HEK293 (cell line): ENCODE data around the gene SYNDIG1.

Experiments
- CTCF ChIA-PET: fragments of 350-600 bp; formaldehyde crosslinking; extraction: SDS; loops from one replicate; lab custom pipeline; 2021; ENCODE audit warnings: antibody characterized with exemption; lab: Yijun Ruan, JAX
- POLR2A ChIA-PET: fragments of 300-600 bp; formaldehyde crosslinking; extraction: SDS; loops from one replicate; lab custom pipeline; 2020; ENCODE audit warnings: antibody characterized with exemption, inconsistent platforms; lab: Yijun Ruan, JAX
- H3K27ac ChIP-seq: fragments of 200-500 bp; sonication (Bioruptor generic); 2 replicates; pipeline ENCODE4 v1.5.1; 2014; ENCODE audit warnings: low read depth, low read length, control low read depth, inconsistent platforms; ENCODE audit errors: extremely low read depth
- H3K36me3 ChIP-seq, 2 experiments: fragments of 200-500 bp in 1 of 2; sonication (Bioruptor generic) in 1 of 2; 1 replicate in 1 of 2; 2 replicates in 1 of 2; pipeline ENCODE4 v1.5.1; 2014 to 2017; ENCODE audit warnings: inconsistent platforms in 2 of 2, low read length in 2 of 2; ENCODE audit not compliant: control insufficient read depth in 2 of 2, insufficient read depth in 1 of 2
- H3K4me1 ChIP-seq: fragments of 200-500 bp; sonication (Bioruptor generic); 2 replicates; pipeline ENCODE4 v1.5.1; 2014; ENCODE audit warnings: mild to moderate bottlenecking, low read length, inconsistent platforms; ENCODE audit not compliant: control insufficient read depth, insufficient read depth
- H3K4me3 ChIP-seq: 2 replicates; pipeline ENCODE4 v1.5.1; 2011; ENCODE audit warnings: low read depth, mild to moderate bottlenecking, control low read depth, low read length, moderate library complexity
- H3K9me3 ChIP-seq: fragments of 200-500 bp; sonication (Bioruptor generic); 2 replicates; pipeline ENCODE4 v1.5.1; 2014; ENCODE audit warnings: low read depth, low read length, inconsistent platforms; ENCODE audit not compliant: control insufficient read depth, insufficient read depth
- BCL11B ChIP-seq: fragments of 450-650 bp; formaldehyde crosslinking; IDR thresholded peaks from 2 replicates; pipeline ENCODE4 v1.5.1; 2016; ENCODE audit warnings: low read depth, missing biosample characterization, missing genetic modification characterization
- EGR2 ChIP-seq: fragments of 450-650 bp; formaldehyde crosslinking; IDR thresholded peaks from 2 replicates; pipeline ENCODE4 v1.5.1; 2016; ENCODE audit warnings: low read depth, missing biosample characterization, missing genetic modification characterization
- MEIS1 ChIP-seq: sonication (generic); formaldehyde crosslinking; IDR thresholded peaks from 2 replicates; pipeline ENCODE4 v1.8.1; 2022; ENCODE audit warnings: missing genetic modification reagents, mild to moderate bottlenecking, borderline replicate concordance
- OSR2 ChIP-seq: fragments of 450-650 bp; formaldehyde crosslinking; IDR thresholded peaks from 2 replicates; pipeline ENCODE4 v1.5.1; 2016; ENCODE audit warnings: missing biosample characterization, missing genetic modification characterization
- SALL2 ChIP-seq: fragments of 450-650 bp; formaldehyde crosslinking; IDR thresholded peaks from 2 replicates; pipeline ENCODE4 v1.5.0; 2017; ENCODE audit warnings: missing biosample characterization, mild to moderate bottlenecking, missing genetic modification characterization, borderline replicate concordance
- SCRT1 ChIP-seq: fragments of 450-650 bp; formaldehyde crosslinking; IDR thresholded peaks from 2 replicates; pipeline ENCODE4 v1.5.1; 2016; ENCODE audit warnings: missing biosample characterization, missing genetic modification characterization, borderline replicate concordance
- ZNF132 ChIP-seq: fragments of 450-650 bp; formaldehyde crosslinking; IDR thresholded peaks from 2 replicates; pipeline ENCODE4 v1.5.1; 2017; ENCODE audit warnings: missing biosample characterization, missing genetic modification characterization, borderline replicate concordance
- ZNF221 ChIP-seq: fragments of 450-650 bp; formaldehyde crosslinking; IDR thresholded peaks from 2 replicates; pipeline ENCODE4 v1.5.1; 2017; ENCODE audit warnings: missing biosample characterization, missing genetic modification characterization, borderline replicate concordance
- ZNF366 ChIP-seq: fragments of 450-650 bp; formaldehyde crosslinking; conservative IDR thresholded peaks from 2 replicates; pipeline ENCODE4 v1.5.1; 2016; ENCODE audit warnings: missing biosample characterization, missing genetic modification characterization
- ZNF521 ChIP-seq: fragments of 450-650 bp; formaldehyde crosslinking; IDR thresholded peaks from 2 replicates; pipeline ENCODE4 v1.5.1; 2017; ENCODE audit warnings: missing biosample characterization, mild to moderate bottlenecking, missing genetic modification characterization
- ZNF561 ChIP-seq: fragments of 450-650 bp; IDR thresholded peaks from 2 replicates; pipeline ENCODE4 v1.5.1; 2018; ENCODE audit warnings: missing biosample characterization, missing genetic modification characterization, borderline replicate concordance
- ZNF621 ChIP-seq: fragments of 450-650 bp; formaldehyde crosslinking; IDR thresholded peaks from 2 replicates; pipeline ENCODE4 v1.5.1; 2017; ENCODE audit warnings: missing biosample characterization, missing genetic modification characterization
- ZNF623 ChIP-seq: fragments of 450-650 bp; formaldehyde crosslinking; IDR thresholded peaks from 2 replicates; pipeline ENCODE4 v1.5.1; 2016; ENCODE audit warnings: missing biosample characterization, missing genetic modification characterization
- ZNF660 ChIP-seq: fragments of 450-650 bp; IDR thresholded peaks from 2 replicates; pipeline ENCODE4 v1.5.1; 2018; ENCODE audit warnings: missing biosample characterization, mild to moderate bottlenecking, missing genetic modification characterization
- ZNF76 ChIP-seq: fragments of 450-650 bp; formaldehyde crosslinking; IDR thresholded peaks from 2 replicates; pipeline ENCODE4; 2016; ENCODE audit warnings: low read depth, missing biosample characterization, missing genetic modification characterization, borderline replicate concordance
- TF ChIP-seq, protein P1 (sequence below): fragments of 450-650 bp; IDR thresholded peaks from 2 replicates; pipeline ENCODE4 v1.5.1; 2018; ENCODE audit warnings: missing biosample characterization, missing genetic modification characterization
- TF ChIP-seq, protein P2 (sequence below): fragments of 450-650 bp; formaldehyde crosslinking; IDR thresholded peaks from 2 replicates; pipeline ENCODE4 v1.5.1; 2016; ENCODE audit warnings: missing biosample characterization, missing genetic modification characterization, borderline replicate concordance
- TF ChIP-seq, protein P3 (sequence below): fragments of 450-650 bp; formaldehyde crosslinking; IDR thresholded peaks from 2 replicates; pipeline ENCODE4 v1.5.1; 2016; ENCODE audit warnings: missing biosample characterization, missing genetic modification characterization, low read depth
- TF ChIP-seq, protein P4 (sequence below): fragments of 450-650 bp; formaldehyde crosslinking; IDR thresholded peaks from 2 replicates; pipeline ENCODE4 v1.5.1; 2017; ENCODE audit warnings: missing biosample characterization, missing genetic modification characterization
- TF ChIP-seq, protein P5 (sequence below): fragments of 450-650 bp; formaldehyde crosslinking; IDR thresholded peaks from 2 replicates; pipeline ENCODE4 v1.5.1; 2017; ENCODE audit warnings: missing biosample characterization, missing genetic modification characterization
- TF ChIP-seq, protein P6 (sequence below): fragments of 450-650 bp; formaldehyde crosslinking; IDR thresholded peaks from 2 replicates; pipeline ENCODE4 v1.5.1; 2016; ENCODE audit warnings: missing biosample characterization, missing genetic modification characterization

The SYNDIG1 gene

DNA sequence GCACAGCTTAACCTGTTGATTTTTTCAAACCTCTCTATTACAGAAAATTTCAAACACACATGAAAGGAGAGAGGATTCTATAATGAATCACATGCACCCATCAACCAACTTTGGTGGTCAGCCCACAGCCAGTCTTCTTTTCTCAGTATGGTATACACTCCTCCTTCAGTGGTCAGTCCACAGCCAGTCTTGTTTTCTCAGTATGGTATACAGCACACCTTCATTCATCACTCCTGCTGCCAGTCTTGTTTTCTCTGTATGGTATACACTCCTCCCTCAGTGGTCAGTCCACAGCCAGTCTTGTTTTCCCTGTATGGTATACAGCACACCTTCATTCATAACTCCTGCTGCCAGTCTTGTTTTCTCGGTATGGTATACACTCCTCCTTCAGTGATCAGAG lies 67.8 kb downstream of the SYNDIG1 start (continued):
- TF ChIP-seq, protein P1, sequence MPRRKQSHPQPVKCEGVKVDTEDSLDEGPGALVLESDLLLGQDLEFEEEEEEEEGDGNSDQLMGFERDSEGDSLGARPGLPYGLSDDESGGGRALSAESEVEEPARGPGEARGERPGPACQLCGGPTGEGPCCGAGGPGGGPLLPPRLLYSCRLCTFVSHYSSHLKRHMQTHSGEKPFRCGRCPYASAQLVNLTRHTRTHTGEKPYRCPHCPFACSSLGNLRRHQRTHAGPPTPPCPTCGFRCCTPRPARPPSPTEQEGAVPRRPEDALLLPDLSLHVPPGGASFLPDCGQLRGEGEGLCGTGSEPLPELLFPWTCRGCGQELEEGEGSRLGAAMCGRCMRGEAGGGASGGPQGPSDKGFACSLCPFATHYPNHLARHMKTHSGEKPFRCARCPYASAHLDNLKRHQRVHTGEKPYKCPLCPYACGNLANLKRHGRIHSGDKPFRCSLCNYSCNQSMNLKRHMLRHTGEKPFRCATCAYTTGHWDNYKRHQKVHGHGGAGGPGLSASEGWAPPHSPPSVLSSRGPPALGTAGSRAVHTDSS (tag by site-specific recombination), result no peak

DNA sequence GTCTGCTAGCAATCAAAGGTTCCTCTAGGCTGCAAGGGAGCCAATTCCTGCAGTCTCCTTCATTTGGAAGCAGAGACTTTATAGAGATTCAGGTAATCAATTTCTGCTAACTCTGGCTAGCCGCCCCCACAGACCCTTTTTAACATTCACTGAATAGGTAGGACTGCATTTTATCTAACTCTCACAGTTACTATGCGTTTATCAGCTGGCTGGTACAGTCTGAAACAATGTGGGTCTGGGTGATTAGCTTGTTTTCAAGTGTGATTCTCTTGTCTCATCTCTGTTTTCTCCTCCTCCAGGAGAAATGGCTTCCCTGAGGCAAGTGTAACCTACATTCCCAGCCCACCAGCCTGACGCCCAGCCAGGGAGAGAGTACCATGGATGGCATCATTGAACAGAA lies 73.3 kb downstream of the SYNDIG1 start:
- TF ChIP-seq ZNF221, result no peak
- no peak for TF ChIP-seq ZNF76 (tag by site-specific recombination)
- no peak for TF ChIP-seq ZNF366 (tag by site-specific recombination)
- no peak for TF ChIP-seq ZNF521 (tag by site-specific recombination)
- no peak for TF ChIP-seq MEIS1 (CRISPR knock-in tag)
- no peaks in the 10 kb centered on the region for H3K9me3 ChIP-seq
- POLR2A ChIA-PET, result no interaction called here
- H3K4me3 ChIP-seq, result no peak overlapping the region
- no peaks in the 10 kb centered on the region for H3K4me1 ChIP-seq
- CTCF ChIA-PET, result interaction anchor here (0.6 kb wide), 1 partner anchor 286 kb away, joined by 3 read pairs; no protein-coding TSS in a partner anchor
- H3K36me3 ChIP-seq, result peaks cover 0 to 7% of the 10 kb centered on the region in 2 experiments; a peak in 1 of 3 replicates
- H3K27ac ChIP-seq, result no peak overlapping the region

DNA sequence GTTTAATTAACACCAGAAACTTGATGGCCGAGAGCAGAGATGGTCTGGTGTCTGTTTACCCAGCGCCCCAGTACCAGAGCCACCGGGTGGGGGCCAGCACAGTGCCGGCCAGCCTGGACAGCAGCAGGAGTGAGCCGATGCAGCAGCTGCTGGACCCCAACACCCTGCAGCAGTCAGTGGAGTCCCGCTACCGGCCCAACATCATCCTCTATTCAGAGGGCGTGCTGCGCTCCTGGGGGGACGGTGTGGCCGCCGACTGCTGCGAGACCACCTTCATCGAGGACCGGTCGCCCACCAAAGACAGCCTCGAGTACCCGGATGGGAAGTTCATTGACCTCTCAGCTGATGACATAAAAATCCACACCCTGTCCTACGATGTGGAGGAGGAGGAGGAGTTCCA lies 73.7 kb downstream of the SYNDIG1 start:
- H3K9me3 ChIP-seq, result no peaks in the 10 kb centered on the region
- CTCF ChIA-PET, result interaction anchor here (0.5 to 0.6 kb wide), 2 partner anchors 286 to 317 kb away, joined by 3 read pairs; no protein-coding TSS in a partner anchor

DNA sequence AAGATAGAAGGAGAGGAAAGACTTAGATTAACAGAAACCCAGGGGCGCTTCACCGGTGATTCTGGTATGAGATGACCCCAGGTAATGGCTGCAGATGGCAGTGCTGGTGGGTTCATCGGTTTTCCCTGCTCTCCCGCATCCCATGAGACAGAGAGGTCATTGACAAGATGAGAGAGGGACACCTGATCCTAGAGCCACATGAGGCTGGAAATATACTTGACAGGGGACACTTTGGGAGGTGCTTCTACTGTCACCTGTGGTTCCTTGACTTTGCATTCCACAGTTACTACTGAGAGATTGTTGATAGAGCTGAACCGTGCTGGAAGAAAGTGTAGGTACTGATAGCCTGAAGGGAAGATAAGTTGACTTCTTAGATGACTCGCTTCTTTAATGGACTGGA lies 74.3 kb downstream of the SYNDIG1 start:
- Histone ChIP-seq H3K4me3 (no peak overlapping the region), H3K9me3 (no peaks in the 10 kb centered on the region), H3K27ac (no peak overlapping the region), H3K4me1 (no peaks in the 10 kb centered on the region), H3K36me3 (peaks cover 0 to 7% of the 10 kb centered on the region in 2 experiments; a peak in 1 of 3 replicates)
- CTCF ChIA-PET, result interaction anchor here (0.5 kb wide), 1 partner anchor 317 kb away, joined by 3 read pairs; no protein-coding TSS in a partner anchor
- POLR2A ChIA-PET, result no interaction called here
- TF ChIP-seq, protein P2, sequence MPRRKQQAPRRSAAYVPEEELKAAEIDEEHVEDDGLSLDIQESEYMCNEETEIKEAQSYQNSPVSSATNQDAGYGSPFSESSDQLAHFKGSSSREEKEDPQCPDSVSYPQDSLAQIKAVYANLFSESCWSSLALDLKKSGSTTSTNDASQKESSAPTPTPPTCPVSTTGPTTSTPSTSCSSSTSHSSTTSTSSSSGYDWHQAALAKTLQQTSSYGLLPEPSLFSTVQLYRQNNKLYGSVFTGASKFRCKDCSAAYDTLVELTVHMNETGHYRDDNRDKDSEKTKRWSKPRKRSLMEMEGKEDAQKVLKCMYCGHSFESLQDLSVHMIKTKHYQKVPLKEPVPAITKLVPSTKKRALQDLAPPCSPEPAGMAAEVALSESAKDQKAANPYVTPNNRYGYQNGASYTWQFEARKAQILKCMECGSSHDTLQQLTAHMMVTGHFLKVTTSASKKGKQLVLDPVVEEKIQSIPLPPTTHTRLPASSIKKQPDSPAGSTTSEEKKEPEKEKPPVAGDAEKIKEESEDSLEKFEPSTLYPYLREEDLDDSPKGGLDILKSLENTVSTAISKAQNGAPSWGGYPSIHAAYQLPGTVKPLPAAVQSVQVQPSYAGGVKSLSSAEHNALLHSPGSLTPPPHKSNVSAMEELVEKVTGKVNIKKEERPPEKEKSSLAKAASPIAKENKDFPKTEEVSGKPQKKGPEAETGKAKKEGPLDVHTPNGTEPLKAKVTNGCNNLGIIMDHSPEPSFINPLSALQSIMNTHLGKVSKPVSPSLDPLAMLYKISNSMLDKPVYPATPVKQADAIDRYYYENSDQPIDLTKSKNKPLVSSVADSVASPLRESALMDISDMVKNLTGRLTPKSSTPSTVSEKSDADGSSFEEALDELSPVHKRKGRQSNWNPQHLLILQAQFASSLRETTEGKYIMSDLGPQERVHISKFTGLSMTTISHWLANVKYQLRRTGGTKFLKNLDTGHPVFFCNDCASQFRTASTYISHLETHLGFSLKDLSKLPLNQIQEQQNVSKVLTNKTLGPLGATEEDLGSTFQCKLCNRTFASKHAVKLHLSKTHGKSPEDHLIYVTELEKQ, result no peak
- TF ChIP-seq, protein P3, sequence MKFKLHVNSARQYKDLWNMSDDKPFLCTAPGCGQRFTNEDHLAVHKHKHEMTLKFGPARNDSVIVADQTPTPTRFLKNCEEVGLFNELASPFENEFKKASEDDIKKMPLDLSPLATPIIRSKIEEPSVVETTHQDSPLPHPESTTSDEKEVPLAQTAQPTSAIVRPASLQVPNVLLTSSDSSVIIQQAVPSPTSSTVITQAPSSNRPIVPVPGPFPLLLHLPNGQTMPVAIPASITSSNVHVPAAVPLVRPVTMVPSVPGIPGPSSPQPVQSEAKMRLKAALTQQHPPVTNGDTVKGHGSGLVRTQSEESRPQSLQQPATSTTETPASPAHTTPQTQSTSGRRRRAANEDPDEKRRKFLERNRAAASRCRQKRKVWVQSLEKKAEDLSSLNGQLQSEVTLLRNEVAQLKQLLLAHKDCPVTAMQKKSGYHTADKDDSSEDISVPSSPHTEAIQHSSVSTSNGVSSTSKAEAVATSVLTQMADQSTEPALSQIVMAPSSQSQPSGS (tag by site-specific recombination), result no peak
- TF ChIP-seq SCRT1 (tag by site-specific recombination) (no peak), ZNF660 (no peak)

More for the DNA sequence above, 73.7 kb downstream of the SYNDIG1 start:
- H3K4me1 ChIP-seq, result no peaks in the 10 kb centered on the region
- H3K4me3 ChIP-seq, result no peak overlapping the region
- TF ChIP-seq ZNF561 (tag by site-specific recombination) (no peak), ZNF132 (no peak), OSR2 (tag by site-specific recombination) (no peak), BCL11B (tag by site-specific recombination) (no peak), ZNF621 (tag by site-specific recombination) (no peak), EGR2 (tag by site-specific recombination) (no peak), ZNF623 (tag by site-specific recombination) (no peak), SALL2 (tag by site-specific recombination) (no peak)
- TF ChIP-seq, protein P4, sequence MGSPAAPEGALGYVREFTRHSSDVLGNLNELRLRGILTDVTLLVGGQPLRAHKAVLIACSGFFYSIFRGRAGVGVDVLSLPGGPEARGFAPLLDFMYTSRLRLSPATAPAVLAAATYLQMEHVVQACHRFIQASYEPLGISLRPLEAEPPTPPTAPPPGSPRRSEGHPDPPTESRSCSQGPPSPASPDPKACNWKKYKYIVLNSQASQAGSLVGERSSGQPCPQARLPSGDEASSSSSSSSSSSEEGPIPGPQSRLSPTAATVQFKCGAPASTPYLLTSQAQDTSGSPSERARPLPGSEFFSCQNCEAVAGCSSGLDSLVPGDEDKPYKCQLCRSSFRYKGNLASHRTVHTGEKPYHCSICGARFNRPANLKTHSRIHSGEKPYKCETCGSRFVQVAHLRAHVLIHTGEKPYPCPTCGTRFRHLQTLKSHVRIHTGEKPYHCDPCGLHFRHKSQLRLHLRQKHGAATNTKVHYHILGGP (tag by site-specific recombination), result no peak
- TF ChIP-seq, protein P5, sequence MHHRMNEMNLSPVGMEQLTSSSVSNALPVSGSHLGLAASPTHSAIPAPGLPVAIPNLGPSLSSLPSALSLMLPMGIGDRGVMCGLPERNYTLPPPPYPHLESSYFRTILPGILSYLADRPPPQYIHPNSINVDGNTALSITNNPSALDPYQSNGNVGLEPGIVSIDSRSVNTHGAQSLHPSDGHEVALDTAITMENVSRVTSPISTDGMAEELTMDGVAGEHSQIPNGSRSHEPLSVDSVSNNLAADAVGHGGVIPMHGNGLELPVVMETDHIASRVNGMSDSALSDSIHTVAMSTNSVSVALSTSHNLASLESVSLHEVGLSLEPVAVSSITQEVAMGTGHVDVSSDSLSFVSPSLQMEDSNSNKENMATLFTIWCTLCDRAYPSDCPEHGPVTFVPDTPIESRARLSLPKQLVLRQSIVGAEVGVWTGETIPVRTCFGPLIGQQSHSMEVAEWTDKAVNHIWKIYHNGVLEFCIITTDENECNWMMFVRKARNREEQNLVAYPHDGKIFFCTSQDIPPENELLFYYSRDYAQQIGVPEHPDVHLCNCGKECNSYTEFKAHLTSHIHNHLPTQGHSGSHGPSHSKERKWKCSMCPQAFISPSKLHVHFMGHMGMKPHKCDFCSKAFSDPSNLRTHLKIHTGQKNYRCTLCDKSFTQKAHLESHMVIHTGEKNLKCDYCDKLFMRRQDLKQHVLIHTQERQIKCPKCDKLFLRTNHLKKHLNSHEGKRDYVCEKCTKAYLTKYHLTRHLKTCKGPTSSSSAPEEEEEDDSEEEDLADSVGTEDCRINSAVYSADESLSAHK (tag by site-specific recombination), result no peak
- TF ChIP-seq, protein P6, sequence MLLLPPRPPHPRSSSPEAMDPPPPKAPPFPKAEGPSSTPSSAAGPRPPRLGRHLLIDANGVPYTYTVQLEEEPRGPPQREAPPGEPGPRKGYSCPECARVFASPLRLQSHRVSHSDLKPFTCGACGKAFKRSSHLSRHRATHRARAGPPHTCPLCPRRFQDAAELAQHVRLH (tag by site-specific recombination), result no peak
- no peak overlapping the region for H3K27ac ChIP-seq
- H3K36me3 ChIP-seq, result peaks cover 0 to 7% of the 10 kb centered on the region in 2 experiments; a peak in 1 of 3 replicates
- POLR2A ChIA-PET, result no interaction called here
